A549 treated with GW870086 at 1 μM for 4 hours (cell line): ENCODE data around the gene PLIN3. TPM values are rescaled to one million over a fixed set of nuclear protein-coding genes. Genes with fewer than 3 reads are reported as not detected.

Experiments used
- total RNA-seq: library from RNA; stranded (reverse); fragments of 200-300 nt; extraction: Qiagen RNA extraction; gene quantifications from 5 replicates; pipeline ENCODE4 v1.2.3, GENCODE V29; 2022; ENCODE audit warnings: low read depth

Gene PLIN3
- total RNA-seq, result 150 to 164 TPM (median 160 TPM) in 5 replicates

GRCh38 chr19:4867534-4868285, at the start of gene PLIN3:
Gene PLIN3, minus strand, starts transcription at chr19:4867667. Its CDS starts 6,273 bp downstream, at chr19:4861394.

GRCh38 chr19:4909156-4909896, 41.9 kb upstream of the PLIN3 start, which contains the start of gene UHRF1:
Gene UHRF1, plus strand, starts transcription at chr19:4909501. Its CDS starts 1,385 bp downstream, at chr19:4910886.

GRCh38 chr19:4902796-4903195, 35.3 kb upstream of the PLIN3 start, which contains the start of gene ARRDC5:
Gene ARRDC5, minus strand, starts transcription at chr19:4902896. Its CDS starts 71 bp downstream, at chr19:4902825.

GRCh38 chr19:4831304-4831978, 36.0 kb downstream of the PLIN3 start, which contains the start of gene TICAM1:
Gene TICAM1, minus strand, starts transcription at chr19:4831712. Its CDS starts 13,335 bp downstream, at chr19:4818377.

GRCh38 chr19:4791183-4792018, 76.1 kb downstream of the PLIN3 start, which contains the start of gene FEM1A:
Gene FEM1A, plus strand, starts transcription at chr19:4791734. Its CDS starts 121 bp downstream, at chr19:4791855.

Other genes starting within 250 kb of the PLIN3 start
- 2.9 to 4.5 TPM (median 3.9 TPM) in 5 replicates for gene TNFAIP8L1, start 228.2 kb downstream of the PLIN3 start, total RNA-seq
- 122 to 151 TPM (median 136 TPM) in 5 replicates for gene MYDGF, start 197.3 kb downstream of the PLIN3 start, total RNA-seq
- 53.4 to 65.4 TPM (median 59.7 TPM) in 5 replicates for gene DPP9, start 143.8 kb downstream of the PLIN3 start, total RNA-seq
- 5.6 to 6.3 TPM (median 6.1 TPM) in 5 replicates for gene FEM1A, start 75.9 kb downstream of the PLIN3 start, total RNA-seq
- gene TICAM1, start 36.0 kb downstream of the PLIN3 start, total RNA-seq, result 7.2 to 10.1 TPM (median 9.7 TPM) in 5 replicates
- not detected in 5 replicates for gene ARRDC5, start 35.2 kb upstream of the PLIN3 start, total RNA-seq
- 39.2 to 48.7 TPM (median 43.0 TPM) in 5 replicates for gene UHRF1, start 41.8 kb upstream of the PLIN3 start, total RNA-seq
- gene KDM4B, start 101.4 kb upstream of the PLIN3 start, total RNA-seq, result 6.6 to 10.3 TPM (median 9.6 TPM) in 5 replicates